ENCODE data around the gene CCDC85C.

Gene CCDC85C

DNA sequence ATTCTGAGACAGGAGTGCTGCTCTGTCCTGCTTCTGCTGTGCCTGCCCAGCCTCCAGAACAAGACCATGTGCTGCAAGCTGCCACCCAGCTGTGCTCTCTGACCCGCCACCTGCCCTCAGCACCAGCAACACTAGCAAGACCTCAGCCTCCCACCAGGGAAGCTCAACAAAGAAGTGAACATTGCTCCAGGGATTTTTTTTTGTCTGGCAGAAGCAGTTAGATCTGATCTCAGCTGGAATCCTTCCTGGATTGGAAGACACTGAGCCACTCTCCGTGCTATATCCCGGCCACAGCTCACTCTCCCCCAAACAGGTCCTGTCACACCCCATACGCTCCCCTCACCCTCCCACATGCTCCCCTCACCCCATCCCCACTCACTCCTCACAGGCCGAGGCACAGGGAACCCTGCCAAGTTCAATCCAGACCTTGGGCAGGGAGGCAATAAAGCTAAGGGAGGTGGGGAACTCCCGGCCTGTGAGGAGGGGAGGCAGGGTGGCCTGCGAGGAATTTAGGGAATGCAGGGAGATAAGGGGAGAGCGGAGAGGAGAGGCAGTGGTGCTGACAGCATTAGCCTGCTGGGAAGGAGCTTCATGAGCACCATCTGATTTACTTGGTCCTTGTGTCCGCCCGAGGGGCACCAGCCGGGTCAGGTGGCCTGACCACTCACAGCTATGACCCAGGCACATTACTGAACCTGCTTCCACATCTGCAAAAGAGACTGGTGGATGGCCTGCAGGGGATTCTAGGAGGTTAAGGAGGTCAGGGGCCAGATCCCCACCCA lies 29.7 kb downstream of the CCDC85C start:
- no peak for DNase-seq (ENCODE audit: low spot score)
- in situ Hi-C loops (cut with MboI; ENCODE audit: low pct_unique_long_range_greater_than_20kb, low sequenced_read_pairs, unreplicated experiment) = no loop called here
- TF ChIP-seq, protein P1, sequence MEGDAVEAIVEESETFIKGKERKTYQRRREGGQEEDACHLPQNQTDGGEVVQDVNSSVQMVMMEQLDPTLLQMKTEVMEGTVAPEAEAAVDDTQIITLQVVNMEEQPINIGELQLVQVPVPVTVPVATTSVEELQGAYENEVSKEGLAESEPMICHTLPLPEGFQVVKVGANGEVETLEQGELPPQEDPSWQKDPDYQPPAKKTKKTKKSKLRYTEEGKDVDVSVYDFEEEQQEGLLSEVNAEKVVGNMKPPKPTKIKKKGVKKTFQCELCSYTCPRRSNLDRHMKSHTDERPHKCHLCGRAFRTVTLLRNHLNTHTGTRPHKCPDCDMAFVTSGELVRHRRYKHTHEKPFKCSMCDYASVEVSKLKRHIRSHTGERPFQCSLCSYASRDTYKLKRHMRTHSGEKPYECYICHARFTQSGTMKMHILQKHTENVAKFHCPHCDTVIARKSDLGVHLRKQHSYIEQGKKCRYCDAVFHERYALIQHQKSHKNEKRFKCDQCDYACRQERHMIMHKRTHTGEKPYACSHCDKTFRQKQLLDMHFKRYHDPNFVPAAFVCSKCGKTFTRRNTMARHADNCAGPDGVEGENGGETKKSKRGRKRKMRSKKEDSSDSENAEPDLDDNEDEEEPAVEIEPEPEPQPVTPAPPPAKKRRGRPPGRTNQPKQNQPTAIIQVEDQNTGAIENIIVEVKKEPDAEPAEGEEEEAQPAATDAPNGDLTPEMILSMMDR (IDR thresholded peaks at IDR 0.05; ENCODE audit: extremely low read depth, insufficient read depth, missing control alignments) = no peak

DNA sequence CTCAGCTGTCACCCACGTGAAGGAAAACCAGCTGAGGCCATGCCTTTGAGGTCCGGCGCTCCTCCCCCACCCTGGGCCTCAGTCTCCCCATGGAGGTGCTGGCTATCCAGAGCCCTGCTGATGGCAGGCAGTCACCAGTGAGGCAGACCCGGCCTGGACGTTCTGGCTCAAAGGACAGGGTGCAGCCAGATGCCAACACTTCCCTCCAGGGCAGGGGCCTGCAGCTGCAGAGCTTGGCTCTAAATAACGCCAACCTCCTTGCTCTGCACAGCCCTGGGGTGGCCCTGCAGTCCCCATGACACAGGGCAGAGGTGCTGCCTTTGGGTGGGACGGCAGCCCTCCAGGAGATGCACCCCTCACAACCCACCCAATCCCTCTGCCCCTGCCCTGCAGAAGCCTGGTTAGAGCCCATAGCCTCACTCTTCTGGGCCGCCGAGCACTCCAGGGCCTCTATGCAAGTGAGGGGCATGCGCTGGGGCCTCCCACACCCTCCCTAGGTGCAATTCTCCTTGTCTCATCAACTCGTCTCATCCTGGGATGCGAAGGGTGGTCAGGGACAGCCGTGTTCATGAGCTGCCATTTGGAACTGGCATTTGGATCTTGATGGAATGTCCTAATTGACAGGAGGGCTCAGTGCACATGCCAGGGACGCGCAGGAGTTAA lies 30.4 kb downstream of the CCDC85C start:
- DNase-seq (ENCODE audit: low spot score) = no peak
- in situ Hi-C loops (cut with MboI; ENCODE audit: low pct_unique_long_range_greater_than_20kb, low sequenced_read_pairs, unreplicated experiment) = no loop called here
- TF ChIP-seq, protein P1 (IDR thresholded peaks at IDR 0.05; ENCODE audit: extremely low read depth, insufficient read depth, missing control alignments) = no peak

DNA sequence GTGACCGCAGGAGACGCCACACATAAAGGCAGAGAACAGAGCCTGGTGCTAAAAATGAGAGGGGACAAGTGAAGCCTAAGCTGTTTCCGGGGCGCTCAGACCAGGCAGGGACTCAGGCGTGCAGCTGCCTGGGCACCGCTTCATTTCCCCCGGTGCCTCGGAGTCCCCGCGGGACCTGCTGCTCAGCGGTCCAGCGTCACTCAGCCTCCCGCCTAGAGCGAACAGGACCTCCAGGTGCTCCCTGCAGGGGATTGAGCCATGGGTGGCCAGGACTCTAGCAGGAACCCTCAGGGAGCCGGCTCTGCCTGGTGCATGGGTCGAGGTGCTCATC lies 31.0 kb downstream of the CCDC85C start:
- TF ChIP-seq, protein P1 (IDR thresholded peaks at IDR 0.05; ENCODE audit: extremely low read depth, insufficient read depth, missing control alignments) = no peak
- no peak for DNase-seq (ENCODE audit: low spot score)
- in situ Hi-C loops (cut with MboI; ENCODE audit: low pct_unique_long_range_greater_than_20kb, low sequenced_read_pairs, unreplicated experiment) = no loop called here

DNA sequence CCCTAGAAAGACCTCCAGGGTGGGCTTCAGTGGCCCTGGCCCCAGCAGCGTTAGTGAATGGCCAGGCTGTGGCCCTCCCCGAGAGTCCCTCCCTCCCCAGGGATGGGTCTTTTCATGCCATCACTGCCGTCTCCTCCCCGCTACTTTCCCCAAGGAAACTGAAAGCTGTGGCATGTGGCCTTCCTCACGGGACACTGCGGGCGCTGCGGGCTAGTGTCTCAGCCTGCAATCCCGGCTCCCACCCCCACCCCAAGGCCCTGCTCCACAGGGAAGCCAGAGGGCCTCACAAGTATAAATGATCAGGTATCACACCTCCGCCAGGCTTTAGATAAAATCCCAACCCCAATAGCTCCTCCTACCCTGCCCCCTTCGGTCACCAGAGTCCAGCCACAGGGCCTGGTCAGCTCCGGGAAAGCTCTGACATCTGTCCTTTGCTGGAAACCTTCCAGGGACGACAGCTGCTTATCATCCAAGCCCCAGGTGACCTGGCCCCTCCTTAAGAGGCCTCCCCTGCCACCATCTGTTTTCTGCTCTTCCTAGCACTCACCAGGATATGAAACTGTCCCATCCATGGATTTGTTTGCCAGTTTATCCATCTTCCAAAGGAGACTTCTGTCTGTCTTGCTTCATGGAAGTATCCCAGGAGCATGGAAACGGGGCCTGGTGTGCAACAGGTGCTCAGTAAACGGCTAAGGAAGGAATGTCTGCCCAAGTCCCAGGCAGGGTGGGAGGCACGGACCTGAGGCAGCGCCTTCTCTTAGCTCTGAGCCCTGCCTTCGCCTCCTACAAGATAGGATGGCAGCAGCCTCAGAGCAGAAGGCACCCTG lies 31.6 kb downstream of the CCDC85C start:
- no peak for DNase-seq (ENCODE audit: low spot score)
- TF ChIP-seq, protein P1 (IDR thresholded peaks at IDR 0.05; ENCODE audit: extremely low read depth, insufficient read depth, missing control alignments) = no peak

DNA sequence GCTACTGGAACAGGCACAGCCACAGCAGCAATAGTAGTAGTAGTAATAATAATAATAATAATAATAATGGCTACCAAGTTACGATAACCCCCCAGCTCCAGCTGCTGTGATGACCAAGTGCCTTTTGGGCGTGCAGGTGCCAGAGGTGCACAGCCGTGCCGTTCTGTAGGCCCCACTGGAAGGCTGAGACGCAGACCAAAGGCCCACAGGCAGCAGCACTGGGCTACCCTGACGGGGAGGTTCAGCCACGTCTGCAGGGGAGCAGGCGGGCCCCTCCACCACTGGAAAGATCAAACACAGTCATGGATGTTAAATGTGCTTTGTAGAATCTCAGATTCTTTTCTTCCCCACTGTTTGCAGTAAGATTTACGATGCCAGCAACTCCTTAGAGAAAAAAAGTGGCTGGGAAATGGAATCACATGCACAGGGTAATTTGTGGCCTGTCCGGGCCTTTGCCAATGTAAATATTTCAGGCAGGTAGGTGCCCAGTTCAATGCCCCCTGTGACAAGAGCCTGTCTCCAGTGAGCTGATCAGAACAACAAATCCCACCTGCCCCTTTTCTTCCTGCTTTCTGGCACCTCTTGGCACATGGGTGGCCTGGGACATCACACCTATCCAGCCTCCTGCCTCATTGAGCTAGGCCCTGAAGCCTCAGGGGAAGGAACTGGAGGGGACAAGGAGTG lies 32.6 kb downstream of the CCDC85C start:
- DNase-seq (ENCODE audit: low spot score) = no peak
- in situ Hi-C loops (cut with MboI; ENCODE audit: low pct_unique_long_range_greater_than_20kb, low sequenced_read_pairs, unreplicated experiment) = no loop called here
- TF ChIP-seq, protein P1 (IDR thresholded peaks at IDR 0.05; ENCODE audit: extremely low read depth, insufficient read depth, missing control alignments) = no peak

More for the DNA sequence above, 31.6 kb downstream of the CCDC85C start:
- in situ Hi-C loops (cut with MboI; ENCODE audit: low pct_unique_long_range_greater_than_20kb, low sequenced_read_pairs, unreplicated experiment) = no loop called here
